ENCODE data around the gene RECQL5. TPM values are rescaled to one million over a fixed set of nuclear protein-coding genes. Genes with fewer than 3 reads are reported as not detected.

The RECQL5 gene
- total RNA-seq, 6 experiments from 2014 or later = 13.5 to 24.8 (median 18.4) TPM

- Histone ChIP-seq H3K9me3 (no peaks in the 10 kb centered on the region), H3K36me3 (no peaks in the 10 kb centered on the region), H3K4me3 (no peak overlapping the region), H3K4me1 (peaks cover 0 to 19% (median 7%) of the 10 kb centered on the region in 4 donors), H3K27ac (peak overlapping the region in 1 of 3 donors; percentile 43), H3K27me3 (no peaks in the 10 kb centered on the region)
- 9% methylated on average over 13 of the region's 27 CpGs for WGBS (ENCODE audit: insufficient coverage, low coverage, low lambda C conversion rate, missing lambda C conversion rate)
- TF ChIP-seq POLR2A (IDR thresholded peaks at IDR 0.05) = no peak
- TF ChIP-seq, protein P1, sequence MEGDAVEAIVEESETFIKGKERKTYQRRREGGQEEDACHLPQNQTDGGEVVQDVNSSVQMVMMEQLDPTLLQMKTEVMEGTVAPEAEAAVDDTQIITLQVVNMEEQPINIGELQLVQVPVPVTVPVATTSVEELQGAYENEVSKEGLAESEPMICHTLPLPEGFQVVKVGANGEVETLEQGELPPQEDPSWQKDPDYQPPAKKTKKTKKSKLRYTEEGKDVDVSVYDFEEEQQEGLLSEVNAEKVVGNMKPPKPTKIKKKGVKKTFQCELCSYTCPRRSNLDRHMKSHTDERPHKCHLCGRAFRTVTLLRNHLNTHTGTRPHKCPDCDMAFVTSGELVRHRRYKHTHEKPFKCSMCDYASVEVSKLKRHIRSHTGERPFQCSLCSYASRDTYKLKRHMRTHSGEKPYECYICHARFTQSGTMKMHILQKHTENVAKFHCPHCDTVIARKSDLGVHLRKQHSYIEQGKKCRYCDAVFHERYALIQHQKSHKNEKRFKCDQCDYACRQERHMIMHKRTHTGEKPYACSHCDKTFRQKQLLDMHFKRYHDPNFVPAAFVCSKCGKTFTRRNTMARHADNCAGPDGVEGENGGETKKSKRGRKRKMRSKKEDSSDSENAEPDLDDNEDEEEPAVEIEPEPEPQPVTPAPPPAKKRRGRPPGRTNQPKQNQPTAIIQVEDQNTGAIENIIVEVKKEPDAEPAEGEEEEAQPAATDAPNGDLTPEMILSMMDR (IDR thresholded peaks at IDR 0.05) = peak; percentile 30 to 72 (median 68)
- peak; percentile 72 to 82 (median 78) for ATAC-seq
- intact Hi-C loops (cut with DNase I) = no loop called here
- DNase-seq = peak; percentile 85 to 86 (median 86)
Observed at GRCh38 chr17:75633486-75634375, 33.2 kb downstream of the RECQL5 start.

- Histone ChIP-seq H3K27ac (peak within 1 kb of the TSS in 1 of 3 donors; percentile 43), H3K4me1 (peaks cover 0 to 19% (median 7%) of the 10 kb centered on the region in 4 donors), H3K27me3 (no peaks in the 10 kb centered on the region), H3K9me3 (no peaks in the 10 kb centered on the region), H3K4me3 (no peak within 1 kb of the TSS), H3K36me3 (no peaks in the 10 kb centered on the region)
- DNase-seq (peak; percentile 83 to 85 (median 84)), ATAC-seq (peak; percentile 75 to 84 (median 80))
- intact Hi-C loops (cut with DNase I) = no loop called here
- TF ChIP-seq POLR2A (IDR thresholded peaks at IDR 0.05) = no peak
- TF ChIP-seq, protein P1 (IDR thresholded peaks at IDR 0.05) = peak; percentile 83 to 98 (median 98)
- WGBS (ENCODE audit: insufficient coverage, low coverage, low lambda C conversion rate, missing lambda C conversion rate) = 0% methylated on average over 2 of the region's 19 CpGs
Observed at GRCh38 chr17:75632863-75633485, 34.0 kb downstream of the RECQL5 start, which contains the start of gene SMIM5. Gene SMIM5, plus strand, starts transcription at chr17:75633434. Its CDS starts 6,768 bp downstream, at chr17:75640202.

- Histone ChIP-seq H3K27ac (no peak overlapping the region), H3K27me3 (no peaks in the 10 kb centered on the region), H3K9me3 (no peaks in the 10 kb centered on the region), H3K4me1 (peaks cover 0 to 19% (median 7%) of the 10 kb centered on the region in 4 donors), H3K36me3 (no peaks in the 10 kb centered on the region), H3K4me3 (no peak overlapping the region)
- TF ChIP-seq POLR2A (IDR thresholded peaks at IDR 0.05) = no peak
- TF ChIP-seq, protein P1 (IDR thresholded peaks at IDR 0.05) = no peak
- DNase-seq (peak in 2 of 3 donors; percentile 18 to 51), ATAC-seq (no peak)
- intact Hi-C loops (cut with DNase I) = no loop called here
- WGBS (ENCODE audit: insufficient coverage, low coverage, low lambda C conversion rate, missing lambda C conversion rate) = 72% methylated on average over 3 of the region's 12 CpGs
Observed at GRCh38 chr17:75632428-75632827, 34.5 kb downstream of the RECQL5 start.

- no peak overlapping the region for H3K27ac ChIP-seq
- H3K4me1 ChIP-seq = peaks cover 0 to 19% (median 7%) of the 10 kb centered on the region in 4 donors
- TF ChIP-seq POLR2A (IDR thresholded peaks at IDR 0.05) = no peak
- TF ChIP-seq, protein P1 (IDR thresholded peaks at IDR 0.05) = no peak
- no peaks in the 10 kb centered on the region for H3K9me3 ChIP-seq
- H3K27me3 ChIP-seq = no peaks in the 10 kb centered on the region
- peak in 2 of 3 donors; percentile 27 to 54 for DNase-seq
- peaks cover 0 to 6% (median 2%) of the 10 kb centered on the region in 4 donors for H3K36me3 ChIP-seq
- no CpG with 5 or more reads among the region's 27 CpGs for WGBS (ENCODE audit: insufficient coverage, low coverage, low lambda C conversion rate, missing lambda C conversion rate)
- no peak for ATAC-seq
- intact Hi-C loops (cut with DNase I) = no loop called here
- no peak overlapping the region for H3K4me3 ChIP-seq
Observed at GRCh38 chr17:75631353-75631752, 35.6 kb downstream of the RECQL5 start.
